NCI-H187 treated with DMSO at 0.1 percent for 48 hours (cell line): ENCODE measurements around the gene EXOC2.

Experiments
- DNase-seq: peaks from one replicate; lab custom pipeline; 2025; lab: John Stamatoyannopoulos, UW

EXOC2 gene, protein sequence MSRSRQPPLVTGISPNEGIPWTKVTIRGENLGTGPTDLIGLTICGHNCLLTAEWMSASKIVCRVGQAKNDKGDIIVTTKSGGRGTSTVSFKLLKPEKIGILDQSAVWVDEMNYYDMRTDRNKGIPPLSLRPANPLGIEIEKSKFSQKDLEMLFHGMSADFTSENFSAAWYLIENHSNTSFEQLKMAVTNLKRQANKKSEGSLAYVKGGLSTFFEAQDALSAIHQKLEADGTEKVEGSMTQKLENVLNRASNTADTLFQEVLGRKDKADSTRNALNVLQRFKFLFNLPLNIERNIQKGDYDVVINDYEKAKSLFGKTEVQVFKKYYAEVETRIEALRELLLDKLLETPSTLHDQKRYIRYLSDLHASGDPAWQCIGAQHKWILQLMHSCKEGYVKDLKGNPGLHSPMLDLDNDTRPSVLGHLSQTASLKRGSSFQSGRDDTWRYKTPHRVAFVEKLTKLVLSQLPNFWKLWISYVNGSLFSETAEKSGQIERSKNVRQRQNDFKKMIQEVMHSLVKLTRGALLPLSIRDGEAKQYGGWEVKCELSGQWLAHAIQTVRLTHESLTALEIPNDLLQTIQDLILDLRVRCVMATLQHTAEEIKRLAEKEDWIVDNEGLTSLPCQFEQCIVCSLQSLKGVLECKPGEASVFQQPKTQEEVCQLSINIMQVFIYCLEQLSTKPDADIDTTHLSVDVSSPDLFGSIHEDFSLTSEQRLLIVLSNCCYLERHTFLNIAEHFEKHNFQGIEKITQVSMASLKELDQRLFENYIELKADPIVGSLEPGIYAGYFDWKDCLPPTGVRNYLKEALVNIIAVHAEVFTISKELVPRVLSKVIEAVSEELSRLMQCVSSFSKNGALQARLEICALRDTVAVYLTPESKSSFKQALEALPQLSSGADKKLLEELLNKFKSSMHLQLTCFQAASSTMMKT

GRCh38 chr6:692858-693722, at the start of gene EXOC2:
TSS of gene EXOC2 (minus strand) at chr6:693139. CDS start at chr6:637818, 55,321 bp downstream.
- peak; percentile 25 for DNase-seq

- no peak for DNase-seq
Observed at GRCh38 chr6:741410-742339, 48.7 kb upstream of the EXOC2 start.

GRCh38 chr6:736657-737446, 43.9 kb upstream of the EXOC2 start:
- no peak for DNase-seq

DNA sequence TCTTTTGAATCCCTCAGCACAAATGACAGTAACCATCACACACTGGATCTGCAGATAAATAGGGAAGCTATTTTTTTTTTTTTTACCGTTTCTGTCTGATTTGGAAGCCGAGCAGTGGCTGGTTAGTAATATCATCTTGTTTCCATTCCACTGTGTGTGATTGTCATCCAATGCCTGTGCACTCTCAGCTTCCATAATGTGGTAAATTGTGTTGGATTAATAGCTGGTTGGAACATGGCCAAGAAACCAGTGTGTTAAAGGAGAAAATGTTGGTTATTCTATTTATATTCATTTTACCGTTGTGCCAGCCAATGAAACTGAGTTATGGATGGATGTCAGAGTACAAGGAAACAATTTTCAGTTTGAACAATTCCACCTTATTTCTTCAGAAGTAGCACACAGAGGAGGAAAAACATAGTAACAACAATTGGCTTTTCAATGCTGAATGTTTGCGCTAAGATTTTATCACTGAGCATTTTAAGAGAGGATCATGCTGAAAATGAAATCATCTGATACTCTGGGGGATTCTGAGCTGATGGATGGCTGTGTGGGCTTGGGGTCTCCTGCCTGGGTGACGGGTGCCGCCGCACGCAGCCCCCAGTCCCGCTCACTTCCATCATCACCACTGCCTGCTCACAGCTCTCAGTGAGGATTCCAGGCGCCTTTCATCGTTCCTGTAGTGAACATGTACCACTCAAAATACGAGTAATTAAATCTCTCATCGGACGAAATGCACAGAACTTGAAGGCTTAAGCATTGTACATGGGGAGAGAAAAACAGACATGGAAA, 40.7 kb upstream of the EXOC2 start:
- no peak for DNase-seq

DNA sequence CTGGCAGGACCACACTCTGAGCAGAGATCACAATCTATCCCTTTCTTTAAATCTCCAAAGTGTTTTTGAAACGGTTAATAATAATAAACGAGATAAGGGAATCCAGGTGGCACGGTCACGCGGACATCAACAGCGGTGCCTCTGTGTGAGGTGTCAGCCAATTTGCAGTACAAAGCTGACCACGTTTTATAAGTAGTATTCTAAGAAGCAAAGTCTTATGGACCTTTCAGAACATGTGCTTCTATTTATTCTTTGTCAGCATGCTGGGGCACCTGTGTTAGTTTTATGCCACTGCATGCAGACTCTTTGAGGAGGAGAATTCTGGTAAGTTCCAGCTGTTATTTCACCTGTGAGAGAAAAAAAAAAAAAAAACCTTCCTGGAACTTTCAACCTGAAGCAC, 39.0 kb upstream of the EXOC2 start:
- no peak for DNase-seq

- no peak for DNase-seq
Observed at GRCh38 chr6:729606-730320, 36.8 kb upstream of the EXOC2 start.

- no peak for DNase-seq
Observed at GRCh38 chr6:727856-728255, 34.9 kb upstream of the EXOC2 start.

DNA sequence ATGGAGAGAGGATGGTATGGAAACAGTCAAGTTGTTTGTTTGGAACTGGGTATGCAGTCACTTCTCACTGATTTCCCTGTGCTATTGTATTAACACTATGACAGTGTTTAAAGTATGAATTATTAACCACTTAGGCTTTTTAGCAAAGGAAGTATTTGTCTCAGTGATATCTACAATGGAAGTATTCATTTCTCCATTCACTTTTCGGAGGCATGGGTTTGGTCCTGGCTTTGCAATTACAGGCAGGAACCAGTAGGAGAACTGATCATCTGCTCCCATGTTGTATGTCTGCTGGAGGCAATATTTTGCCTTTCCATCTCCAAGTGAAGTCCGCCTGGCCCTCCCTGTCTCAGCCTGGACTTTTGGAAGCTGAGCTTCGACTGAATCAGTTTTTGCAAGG, 30.6 kb upstream of the EXOC2 start:
- DNase-seq: no peak

GRCh38 chr6:722608-723007, 29.7 kb upstream of the EXOC2 start:
- no peak for DNase-seq

- peak; percentile 41 for DNase-seq
Observed at GRCh38 chr6:722077-722524, 29.2 kb upstream of the EXOC2 start.

- no peak for DNase-seq
Observed at GRCh38 chr6:718345-718744, 25.4 kb upstream of the EXOC2 start.

DNA sequence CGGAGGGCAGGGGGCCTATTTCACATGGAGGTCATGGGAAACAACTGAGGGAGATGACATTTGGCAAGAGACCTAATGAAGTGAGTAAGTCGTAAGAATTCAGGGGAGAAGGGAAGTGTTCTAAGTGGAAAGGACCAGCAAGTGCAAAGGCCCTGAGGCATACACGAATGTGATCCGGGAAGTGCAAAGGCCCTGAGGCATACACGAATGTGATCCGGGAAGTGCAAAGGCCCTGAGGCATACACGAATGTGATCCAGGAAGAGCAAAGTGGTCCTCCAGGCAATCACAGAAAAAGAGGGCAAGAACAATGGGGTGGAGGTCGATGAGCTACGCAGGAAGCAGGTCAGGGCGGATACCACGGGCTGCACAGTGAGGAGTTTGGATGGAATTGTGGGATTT, 24.2 kb upstream of the EXOC2 start:
- no peak for DNase-seq

- no peak for DNase-seq
Observed at GRCh38 chr6:715709-716491, 23.0 kb upstream of the EXOC2 start.

- no peak for DNase-seq
Observed at GRCh38 chr6:714100-714499, 21.2 kb upstream of the EXOC2 start.

DNA sequence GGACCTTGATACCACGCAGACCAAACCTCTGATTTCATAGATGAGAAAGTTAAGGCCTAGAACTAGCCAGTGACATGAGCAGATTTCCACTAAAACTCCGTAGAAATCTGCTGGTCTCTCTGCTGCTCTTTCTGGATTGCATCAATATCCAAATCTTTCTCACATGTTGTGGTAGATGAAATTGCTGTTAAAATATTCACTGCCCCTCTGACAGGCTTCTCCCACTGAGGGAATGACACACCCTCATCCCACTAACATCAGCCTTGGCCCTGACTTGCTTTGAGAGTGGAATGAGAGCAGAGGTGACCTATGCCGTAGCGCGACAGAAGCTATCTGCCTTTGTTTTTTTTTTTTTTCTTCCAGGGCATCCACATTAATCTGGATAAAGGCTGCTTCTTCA, 20.4 kb upstream of the EXOC2 start:
- DNase-seq: no peak

DNA sequence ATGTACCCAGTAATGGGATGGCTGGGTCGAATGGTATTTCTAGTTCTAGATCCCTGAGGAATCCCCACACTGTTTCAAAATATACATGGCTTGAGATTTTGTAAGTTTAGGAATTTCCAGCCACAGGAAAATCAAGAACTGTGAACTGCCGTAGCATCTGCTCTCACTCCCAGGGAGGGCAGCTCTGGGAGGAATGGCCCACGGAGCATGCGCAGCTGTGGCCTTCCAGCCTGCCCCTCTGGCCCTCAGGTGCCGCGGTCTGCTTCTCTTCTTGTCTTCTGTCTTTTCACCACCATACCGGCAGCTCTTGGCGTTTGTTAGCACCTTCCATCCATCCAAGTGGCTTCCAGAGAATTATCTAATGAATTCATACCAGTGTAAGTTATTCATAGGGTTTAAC, 19.9 kb upstream of the EXOC2 start:
- DNase-seq: no peak

- no peak for DNase-seq
Observed at GRCh38 chr6:711925-712324, 19.0 kb upstream of the EXOC2 start.
